HG02870 (cell line): ENCODE data around the gene GABPA.
"Not testable (repeated sequence)": the region's sequence is repeated elsewhere in the genome, so short reads cannot be mapped to it uniquely, and the experiment has no call there.

ENCODE experiments used
- ATAC-seq: cut with Tn5 transposase; IDR thresholded peaks from one replicate; pipeline ENCODE4 v1.9.1; 2021; ENCODE audit warnings: mild to moderate bottlenecking, moderate library complexity; ENCODE audit not compliant: unreplicated experiment

Gene GABPA

DNA sequence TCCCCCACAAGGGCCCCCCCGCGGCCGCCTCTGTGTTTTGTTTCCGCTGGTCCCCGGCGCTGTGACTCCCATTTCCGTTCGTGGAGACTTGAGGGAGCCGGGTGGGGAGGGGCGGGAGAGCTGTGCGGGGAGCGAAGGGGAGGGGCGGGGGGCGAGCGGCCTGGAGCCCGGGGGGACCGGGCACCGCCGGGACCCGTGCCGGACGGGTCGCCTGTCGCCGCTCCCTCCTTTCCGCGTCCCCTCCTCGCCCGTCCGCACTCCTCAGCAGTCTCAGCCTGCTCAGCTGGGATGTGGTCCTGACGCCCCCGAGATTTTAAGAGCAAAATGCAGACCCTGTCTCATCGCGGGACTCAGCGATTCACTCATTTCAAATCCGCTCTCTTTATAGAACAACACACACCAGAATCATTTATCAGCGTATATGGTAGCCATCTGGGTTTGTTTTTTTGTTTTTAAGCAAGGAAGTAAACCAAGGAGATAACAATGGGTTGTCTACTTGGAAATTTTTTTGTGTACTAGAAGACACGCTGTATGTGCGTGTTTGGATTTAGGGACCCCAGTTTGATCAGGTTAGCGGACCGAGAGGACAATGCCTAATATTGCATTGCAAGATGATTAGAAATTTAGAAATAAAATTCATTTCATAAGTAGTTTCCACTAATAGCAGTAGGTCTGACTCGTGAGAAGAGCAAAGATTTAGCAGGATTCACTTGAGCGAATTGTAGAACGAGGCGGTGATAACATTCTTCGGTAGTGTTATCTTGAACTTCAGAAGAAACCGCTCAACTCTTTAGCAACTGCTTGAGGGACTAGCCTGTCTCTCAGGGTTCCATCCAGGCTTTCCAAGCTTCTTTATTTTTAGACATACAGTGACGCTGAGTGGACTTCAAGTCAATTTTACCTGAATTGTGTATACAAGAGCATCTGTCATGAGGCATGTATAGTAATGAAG lies 1.1 kb downstream of the GABPA start:
- ATAC-seq, result peak; percentile 35

DNA sequence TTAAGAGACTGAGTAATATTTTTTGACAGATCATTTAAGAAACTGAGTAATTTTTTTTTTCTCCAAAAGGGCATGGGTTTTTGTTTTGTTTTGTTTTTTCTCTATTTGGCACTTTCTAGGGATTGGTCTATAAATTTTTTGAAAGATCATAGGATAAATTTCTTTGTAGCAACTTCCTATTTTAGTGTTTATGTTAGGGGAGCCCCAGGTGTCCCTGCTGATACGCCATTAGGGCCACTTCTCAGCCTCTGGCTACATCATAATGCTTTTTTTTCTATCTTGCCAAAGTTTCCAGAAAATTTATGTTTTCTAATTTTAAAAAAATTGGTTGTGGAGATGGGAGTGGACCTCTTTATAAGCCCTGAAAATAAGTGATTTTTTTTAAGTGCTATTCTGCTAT lies 2.6 kb downstream of the GABPA start:
- no peak for ATAC-seq

DNA sequence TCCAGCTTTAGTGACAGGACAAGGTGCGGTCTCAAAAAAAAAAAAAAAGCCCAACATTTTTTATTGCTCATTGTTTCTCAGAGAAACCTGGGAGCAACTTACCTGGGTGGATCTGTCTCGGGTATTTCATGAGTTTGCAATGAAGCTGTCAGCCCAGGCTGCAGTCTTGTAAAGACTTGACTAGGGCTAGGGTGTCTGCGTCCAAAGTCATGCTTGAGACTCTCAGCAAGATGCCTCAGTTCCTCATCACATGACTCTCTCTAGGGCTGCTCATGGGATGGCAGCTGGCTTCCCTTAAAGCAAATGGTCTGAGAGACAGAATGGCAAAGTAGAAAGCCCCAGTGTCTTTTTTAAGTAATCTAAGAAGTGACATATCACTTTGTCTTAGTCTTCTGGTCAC lies 8.1 kb downstream of the GABPA start:
- ATAC-seq, result no peak

DNA sequence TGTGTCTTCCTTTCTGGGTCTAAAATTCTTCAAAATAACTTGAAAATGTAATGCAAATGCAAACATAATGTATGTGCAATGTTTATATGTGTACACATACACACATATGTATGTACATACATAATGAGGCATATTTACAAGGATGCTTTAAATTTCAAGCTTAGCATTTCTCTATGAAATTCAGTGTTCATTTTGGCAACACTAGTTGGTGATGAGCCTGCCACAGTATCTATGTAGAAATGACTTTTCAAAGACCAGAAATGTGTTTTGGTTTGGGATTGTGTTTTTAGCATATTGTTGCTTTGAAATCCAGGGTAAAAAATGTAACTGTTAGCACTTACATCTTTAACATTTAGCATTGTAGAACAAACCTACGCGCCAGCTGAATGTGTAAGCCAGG lies 10.1 kb downstream of the GABPA start:
- no peak for ATAC-seq

DNA sequence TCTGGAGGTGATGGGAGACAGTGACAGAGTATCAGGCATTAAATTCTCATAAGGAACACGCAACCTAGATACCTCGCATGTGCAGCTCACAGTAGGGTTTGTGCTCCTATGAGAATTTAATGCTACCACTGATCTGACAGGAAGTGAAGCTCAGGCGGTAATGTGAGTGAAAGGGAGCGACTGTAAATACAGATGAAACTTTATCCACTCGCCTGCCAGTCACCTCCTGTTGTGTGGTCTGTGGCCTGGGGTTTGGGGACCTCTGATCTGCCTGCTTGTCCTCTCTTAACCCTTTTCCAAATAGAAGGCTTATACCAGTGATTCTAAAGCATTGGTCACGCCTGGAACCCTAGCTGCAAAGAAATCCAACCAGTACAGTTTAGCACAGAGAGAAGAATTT lies 15.3 kb downstream of the GABPA start:
- ATAC-seq, result no peak

GRCh38 chr21:25752416-25752815 lies 17.6 kb downstream of the GABPA start:
- no peak for ATAC-seq

DNA sequence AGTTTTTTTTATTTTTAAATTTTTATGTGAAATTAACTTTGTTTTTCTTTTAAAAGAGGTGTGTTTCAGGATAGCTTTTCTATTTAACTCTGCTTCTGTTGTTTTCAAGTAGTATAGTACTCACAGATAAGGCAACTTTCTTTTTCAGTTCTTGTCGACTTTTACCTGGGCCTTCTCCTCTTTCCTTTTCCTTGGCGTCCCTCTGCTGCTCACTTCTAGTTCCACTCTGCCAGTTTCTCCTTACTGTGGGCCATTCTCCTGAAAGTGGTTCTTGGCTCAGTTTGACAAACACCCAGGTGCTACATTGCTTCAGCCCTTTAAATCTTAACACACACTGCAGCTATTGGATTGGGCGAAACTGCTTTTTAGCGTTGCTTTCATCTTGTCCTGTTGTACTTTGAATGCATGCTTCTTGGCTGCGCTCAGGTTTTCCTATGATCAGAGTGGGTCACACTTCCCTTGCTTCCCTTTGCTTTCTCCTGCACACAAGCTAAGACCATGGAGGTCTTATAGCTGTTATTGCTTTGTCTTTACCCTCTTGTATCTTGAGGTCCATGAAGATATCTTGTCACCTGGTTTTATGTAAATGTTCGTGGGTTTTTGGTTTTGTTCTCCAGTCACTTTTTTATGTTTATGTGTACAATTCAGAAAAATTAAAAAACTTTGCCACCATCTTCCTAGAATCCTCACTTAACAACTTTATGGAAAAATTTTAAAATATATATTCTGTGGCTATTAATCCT lies 21.6 kb downstream of the GABPA start:
- ATAC-seq, result peak; percentile 37

GRCh38 chr21:25757531-25757930 lies 22.8 kb downstream of the GABPA start:
- no peak for ATAC-seq

DNA sequence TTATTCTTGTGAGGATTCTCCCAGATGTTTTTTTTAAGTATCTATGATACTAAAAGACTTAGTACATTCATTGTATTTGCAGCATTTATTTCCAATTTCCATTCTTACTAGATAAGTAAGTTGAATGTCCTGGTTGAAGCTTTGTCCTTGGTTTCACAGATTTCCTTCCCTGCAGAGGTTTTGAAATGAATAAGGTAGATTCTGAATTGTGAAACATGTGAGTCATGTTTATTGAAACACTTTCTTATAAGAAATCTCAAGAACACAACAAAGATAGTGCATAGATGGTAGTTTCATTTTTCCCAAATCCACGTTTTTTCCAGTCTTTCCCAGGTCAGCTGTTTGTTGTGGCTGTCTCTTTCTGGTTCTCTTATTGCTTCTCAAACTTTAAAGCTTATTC lies 24.8 kb downstream of the GABPA start:
- ATAC-seq, result no peak

DNA sequence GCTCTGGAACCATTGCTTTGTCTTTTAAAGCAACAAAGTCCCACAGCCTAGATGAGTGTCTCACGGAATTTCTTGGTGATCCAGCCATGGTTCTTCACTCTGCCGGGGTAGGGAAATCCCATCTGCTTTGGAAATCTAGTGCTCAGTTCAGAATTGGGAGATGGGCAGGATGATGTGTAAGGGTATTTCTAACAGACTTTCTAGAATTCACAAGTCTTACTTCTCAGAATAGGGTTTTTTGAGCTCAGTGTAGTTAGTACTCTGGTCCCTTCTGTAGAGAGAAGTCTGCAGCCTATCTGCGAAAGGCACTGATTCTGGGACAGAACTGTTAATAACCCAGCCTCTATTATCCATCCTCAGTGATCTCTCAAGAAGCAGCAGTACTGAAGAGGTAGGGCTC lies 25.3 kb downstream of the GABPA start:
- ATAC-seq, result no peak

DNA sequence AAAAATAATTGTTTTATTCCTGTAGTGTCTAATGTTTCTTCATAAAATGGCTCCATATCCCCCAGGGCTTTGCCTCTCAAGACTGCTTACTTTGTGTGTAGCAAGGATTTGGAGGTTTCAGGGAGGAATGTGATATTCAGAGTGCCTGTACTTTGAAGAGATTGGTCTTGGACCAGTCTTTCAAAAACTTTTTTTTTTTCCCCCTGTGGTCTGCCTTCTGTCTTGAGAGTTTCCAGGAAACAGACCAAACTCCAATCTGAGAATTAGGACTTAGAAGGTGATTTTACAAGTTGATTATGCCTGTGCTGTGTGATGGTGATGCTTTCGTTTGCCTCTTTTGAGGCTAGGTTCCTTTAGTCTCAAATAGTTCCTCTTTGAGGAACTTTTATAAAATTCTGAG lies 25.9 kb downstream of the GABPA start:
- ATAC-seq, result no peak

DNA sequence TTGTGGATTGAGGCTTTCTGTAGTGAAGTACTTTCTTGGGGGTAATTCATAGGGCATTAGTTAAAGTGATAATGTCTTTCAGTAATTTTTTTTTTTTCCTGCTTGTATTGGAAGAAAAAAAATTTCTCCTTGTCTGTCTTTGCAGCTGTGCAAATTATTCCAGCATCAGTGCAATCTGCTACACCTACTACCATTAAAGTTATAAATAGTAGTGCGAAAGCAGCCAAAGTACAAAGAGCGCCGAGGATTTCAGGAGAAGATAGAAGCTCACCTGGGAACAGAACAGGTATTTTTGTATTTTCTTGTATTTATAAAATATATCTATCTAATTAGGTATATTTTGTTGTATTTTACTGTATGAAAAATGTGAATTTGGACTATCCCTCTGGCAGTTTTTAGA lies 29.3 kb downstream of the GABPA start:
- no peak for ATAC-seq

GRCh38 chr21:25767921-25768320 lies 33.1 kb downstream of the GABPA start:
- no peak for ATAC-seq

DNA sequence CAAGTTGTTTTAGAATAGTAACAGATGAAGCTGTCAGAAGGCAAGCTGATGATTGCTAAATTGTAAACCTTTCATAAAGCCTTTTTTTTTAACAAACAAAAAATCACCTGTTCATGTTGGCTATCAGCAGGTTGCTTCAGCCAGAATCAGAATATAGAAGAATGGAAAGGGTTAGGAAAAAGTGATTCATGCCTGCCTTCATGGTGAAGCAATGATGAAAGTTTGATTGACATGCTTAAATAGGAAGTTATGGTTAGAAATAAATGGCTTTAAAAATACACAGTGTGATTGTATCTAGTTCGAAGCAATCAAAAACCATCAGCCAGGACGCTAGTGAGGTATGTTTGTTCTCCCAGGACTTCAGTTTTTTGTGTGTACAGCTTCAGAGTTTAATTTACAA lies 37.9 kb downstream of the GABPA start:
- ATAC-seq, result no peak

- no peak for ATAC-seq
Observed at GRCh38 chr21:25776440-25776839, 41.7 kb downstream of the GABPA start.

- ATAC-seq, result not testable (repeated sequence)
Observed at GRCh38 chr21:25778126-25778875, 43.5 kb downstream of the GABPA start.

DNA sequence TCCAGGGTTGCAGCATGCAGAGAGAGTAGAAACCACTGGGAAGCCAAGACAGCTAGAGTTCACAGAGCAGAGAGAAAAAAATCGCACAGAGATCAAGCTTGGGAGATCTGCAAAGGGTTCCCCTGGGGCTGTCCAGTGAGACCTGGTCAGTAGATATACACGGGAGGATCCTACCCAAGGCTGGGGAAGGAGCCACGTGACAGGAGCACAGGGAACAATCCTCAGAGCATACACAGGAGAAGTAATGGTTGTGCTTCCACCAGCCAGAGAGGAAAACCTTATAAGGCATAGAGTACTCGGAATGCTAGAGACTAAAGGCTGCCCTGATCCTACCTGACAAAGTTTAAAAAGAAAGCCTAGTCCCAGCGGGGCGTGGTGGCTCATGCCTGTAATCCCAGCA lies 53.9 kb downstream of the GABPA start:
- no peak for ATAC-seq

- ATAC-seq, result peak; percentile 57
Observed at GRCh38 chr21:25790122-25790877, 55.5 kb downstream of the GABPA start.

DNA sequence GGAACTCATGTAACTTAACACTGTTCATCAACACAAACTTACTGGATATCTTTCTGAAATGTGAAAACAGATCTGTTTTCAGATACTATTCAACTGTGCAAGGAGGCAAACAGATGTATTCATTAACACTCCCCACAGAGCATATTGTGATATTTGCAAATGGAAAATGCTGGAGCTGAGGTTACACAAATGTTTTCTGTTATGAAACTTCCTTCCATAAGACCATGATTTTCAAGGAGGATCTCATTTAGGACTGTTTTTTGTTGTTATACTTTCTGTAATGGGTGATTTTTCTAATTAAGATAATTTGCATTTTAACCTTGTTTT lies 56.1 kb downstream of the GABPA start:
- ATAC-seq, result no peak

DNA sequence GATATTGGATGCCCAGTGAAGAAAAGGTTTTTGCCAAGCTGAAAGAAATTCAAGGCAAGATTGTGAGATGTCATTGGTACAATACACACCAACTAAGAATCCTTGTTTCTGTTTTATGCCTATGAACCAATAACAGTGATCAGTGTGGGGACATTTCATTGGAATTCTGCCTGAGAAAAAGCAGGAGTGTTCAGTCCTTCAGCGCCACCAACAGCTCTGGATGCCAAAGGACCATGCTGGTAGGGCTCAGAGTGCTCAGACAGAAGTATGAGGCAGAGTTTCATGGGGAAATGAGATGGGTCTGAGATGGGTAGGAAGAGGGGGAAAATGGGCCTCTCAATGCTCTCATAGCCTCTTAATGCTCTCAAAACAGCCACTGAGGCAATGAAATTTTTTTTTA lies 56.5 kb downstream of the GABPA start:
- ATAC-seq, result no peak
